Measurements from ENCODE around the gene SIDT1.

Gene SIDT1

DNA sequence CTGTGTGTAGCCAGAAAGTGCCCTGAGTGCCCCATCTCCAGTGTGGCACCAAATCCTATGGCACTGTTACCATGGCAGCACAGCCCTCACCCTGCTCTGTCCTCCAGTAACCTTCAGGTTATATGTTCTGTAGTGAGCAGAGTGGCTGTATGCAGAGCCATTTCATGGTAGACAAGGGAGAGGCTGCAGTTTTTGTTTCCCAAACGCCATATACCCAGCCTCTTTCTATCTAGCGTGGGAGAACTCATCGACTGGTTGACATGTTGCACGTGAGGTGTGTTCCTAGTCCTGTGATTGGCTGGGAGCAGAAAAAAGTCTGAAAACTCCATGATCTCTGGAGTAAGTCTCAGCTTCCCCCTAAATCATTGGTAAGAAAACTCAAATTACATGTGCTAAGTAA, 2.0 kb downstream of the SIDT1 start:
- Histone ChIP-seq H3K27me3 (ENCODE audit: low read depth, low read length) (peaks cover 34% of the 10 kb centered on the region), H3K9ac (ENCODE audit: low read length) (no peak overlapping the region), H3K4me2 (ENCODE audit: low read length) (no peak overlapping the region)

DNA sequence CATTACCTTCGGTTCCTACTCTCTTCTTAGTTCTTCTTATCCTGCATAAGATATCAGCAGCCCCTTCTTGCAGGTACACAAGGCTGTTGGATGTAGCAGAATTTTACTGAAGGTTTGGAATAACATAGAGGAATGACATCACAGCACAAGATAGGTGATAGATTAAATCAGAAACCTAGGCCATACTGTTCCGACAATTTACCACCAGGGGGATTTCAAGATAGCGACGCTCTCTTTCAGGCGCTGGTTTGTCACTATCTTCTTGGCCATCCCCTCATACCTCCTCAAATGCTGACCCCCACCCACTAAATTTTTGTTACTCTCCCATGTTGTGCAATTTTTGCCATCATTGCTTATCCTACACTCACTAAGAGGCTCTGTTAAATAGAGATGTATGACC, 3.5 kb downstream of the SIDT1 start:
- Histone ChIP-seq H3K9me3 (ENCODE audit: insufficient read depth, low read length) (no peaks in the 10 kb centered on the region), H3K4me3 (ENCODE audit: low read length) (0 out of 2 replicates have a peak overlapping the region, but pooled peaks have one; percentile 26), H4K20me1 (ENCODE audit: insufficient read depth, low read length) (no peaks in the 10 kb centered on the region), H3K27ac (ENCODE audit: low read length) (no peak overlapping the region), H3K27me3 (ENCODE audit: low read depth, low read length) (peaks cover 29% of the 10 kb centered on the region), H3K9ac (ENCODE audit: low read length) (no peak overlapping the region), H3K4me2 (ENCODE audit: low read length) (peak overlapping the region; percentile 31; the same call in 1 of the 2 replicates), H3K4me1 (ENCODE audit: low read length) (peaks cover 13% of the 10 kb centered on the region), H3K79me2 (ENCODE audit: low read length) (no peaks in the 10 kb centered on the region), H2AFZ (ENCODE audit: low read depth, low read length) (peak overlapping the region; percentile 81; the same call in 1 of the 2 replicates), H3K36me3 (replicated peaks; ENCODE audit: low read depth, low read length) (no peaks in the 10 kb centered on the region)
- no peak for TF ChIP-seq EZH2phosphoT487 (IDR thresholded peaks at IDR 0.05; ENCODE audit: low read depth)
- TF ChIP-seq, protein P1, sequence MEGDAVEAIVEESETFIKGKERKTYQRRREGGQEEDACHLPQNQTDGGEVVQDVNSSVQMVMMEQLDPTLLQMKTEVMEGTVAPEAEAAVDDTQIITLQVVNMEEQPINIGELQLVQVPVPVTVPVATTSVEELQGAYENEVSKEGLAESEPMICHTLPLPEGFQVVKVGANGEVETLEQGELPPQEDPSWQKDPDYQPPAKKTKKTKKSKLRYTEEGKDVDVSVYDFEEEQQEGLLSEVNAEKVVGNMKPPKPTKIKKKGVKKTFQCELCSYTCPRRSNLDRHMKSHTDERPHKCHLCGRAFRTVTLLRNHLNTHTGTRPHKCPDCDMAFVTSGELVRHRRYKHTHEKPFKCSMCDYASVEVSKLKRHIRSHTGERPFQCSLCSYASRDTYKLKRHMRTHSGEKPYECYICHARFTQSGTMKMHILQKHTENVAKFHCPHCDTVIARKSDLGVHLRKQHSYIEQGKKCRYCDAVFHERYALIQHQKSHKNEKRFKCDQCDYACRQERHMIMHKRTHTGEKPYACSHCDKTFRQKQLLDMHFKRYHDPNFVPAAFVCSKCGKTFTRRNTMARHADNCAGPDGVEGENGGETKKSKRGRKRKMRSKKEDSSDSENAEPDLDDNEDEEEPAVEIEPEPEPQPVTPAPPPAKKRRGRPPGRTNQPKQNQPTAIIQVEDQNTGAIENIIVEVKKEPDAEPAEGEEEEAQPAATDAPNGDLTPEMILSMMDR (IDR thresholded peaks at IDR 0.05; ENCODE audit: low read depth, low read length), result peak; percentile 33

More for the DNA sequence above, 2.0 kb downstream of the SIDT1 start:
- no peak for TF ChIP-seq EZH2phosphoT487 (IDR thresholded peaks at IDR 0.05; ENCODE audit: low read depth)
- TF ChIP-seq, protein P1 (IDR thresholded peaks at IDR 0.05; ENCODE audit: low read depth, low read length), result no peak
- H3K79me2 ChIP-seq (ENCODE audit: low read length), result no peaks in the 10 kb centered on the region
- no peak overlapping the region for H3K4me3 ChIP-seq (ENCODE audit: low read length)
- H4K20me1 ChIP-seq (ENCODE audit: insufficient read depth, low read length), result no peaks in the 10 kb centered on the region
- H3K27ac ChIP-seq (ENCODE audit: low read length), result no peak overlapping the region
- H2AFZ ChIP-seq (ENCODE audit: low read depth, low read length), result no peak overlapping the region
- H3K4me1 ChIP-seq (ENCODE audit: low read length), result peaks cover 13% of the 10 kb centered on the region
- H3K9me3 ChIP-seq (ENCODE audit: insufficient read depth, low read length), result no peaks in the 10 kb centered on the region
- H3K36me3 ChIP-seq (replicated peaks; ENCODE audit: low read depth, low read length), result no peaks in the 10 kb centered on the region

DNA sequence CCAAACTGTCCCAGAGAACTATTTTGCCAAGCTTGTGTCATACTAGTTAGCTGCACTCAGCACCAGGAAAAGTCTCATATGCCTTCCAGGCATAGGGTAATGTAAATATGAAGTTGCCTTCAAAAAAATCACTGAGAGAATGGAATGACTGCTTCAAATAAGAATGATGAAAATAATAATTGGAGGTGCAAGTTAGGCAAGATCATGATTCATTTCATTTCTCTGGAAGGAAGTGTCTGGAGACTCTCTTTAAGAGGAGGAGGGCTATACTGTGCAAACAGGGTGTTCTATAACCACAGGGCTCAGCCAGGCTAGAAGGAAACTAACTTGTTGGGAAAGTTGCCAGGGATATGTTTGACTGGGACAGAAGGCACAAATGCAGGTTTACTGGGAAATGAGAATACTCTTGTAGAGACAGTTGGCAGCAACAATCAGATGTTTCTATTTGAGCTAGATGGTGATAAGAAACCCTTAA, 4.3 kb downstream of the SIDT1 start:
- Histone ChIP-seq H2AFZ (ENCODE audit: low read depth, low read length) (no peak overlapping the region), H3K27ac (ENCODE audit: low read length) (no peak overlapping the region), H3K27me3 (ENCODE audit: low read depth, low read length) (peaks cover 25% of the 10 kb centered on the region), H3K9ac (ENCODE audit: low read length) (no peak overlapping the region), H3K79me2 (ENCODE audit: low read length) (no peaks in the 10 kb centered on the region), H3K4me2 (ENCODE audit: low read length) (no peak overlapping the region), H4K20me1 (ENCODE audit: insufficient read depth, low read length) (no peaks in the 10 kb centered on the region), H3K9me3 (ENCODE audit: insufficient read depth, low read length) (0 out of 2 replicates have a peak, but pooled peaks cover 3% of the 10 kb centered on the region), H3K36me3 (replicated peaks; ENCODE audit: low read depth, low read length) (no peaks in the 10 kb centered on the region), H3K4me3 (ENCODE audit: low read length) (no peak overlapping the region), H3K4me1 (ENCODE audit: low read length) (peaks cover 11% of the 10 kb centered on the region)
- TF ChIP-seq EZH2phosphoT487 (IDR thresholded peaks at IDR 0.05; ENCODE audit: low read depth), result no peak
- TF ChIP-seq, protein P1 (IDR thresholded peaks at IDR 0.05; ENCODE audit: low read depth, low read length), result no peak

DNA sequence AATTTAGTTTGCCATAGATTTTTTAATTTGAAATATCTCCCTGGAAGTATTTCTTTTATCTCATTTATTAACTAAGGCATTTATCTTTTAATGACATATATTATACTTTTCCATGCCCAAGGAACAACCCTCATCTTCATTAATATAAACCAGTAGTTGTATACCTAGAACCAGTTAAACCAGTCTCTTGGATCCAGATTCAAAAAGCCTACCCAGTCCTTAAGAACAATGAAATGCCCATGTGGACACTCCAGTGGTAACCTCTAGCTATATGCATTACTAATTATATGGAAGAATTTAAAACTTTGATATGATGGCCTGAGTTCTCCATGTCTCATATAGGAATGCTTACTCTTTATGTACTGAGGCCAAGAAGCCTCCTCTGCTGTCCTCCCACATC, 4.8 kb downstream of the SIDT1 start:
- Histone ChIP-seq H3K4me3 (ENCODE audit: low read length) (no peak overlapping the region), H3K4me1 (ENCODE audit: low read length) (peaks cover 7% of the 10 kb centered on the region), H3K27me3 (ENCODE audit: low read depth, low read length) (peaks cover 21% of the 10 kb centered on the region), H3K79me2 (ENCODE audit: low read length) (no peaks in the 10 kb centered on the region), H3K4me2 (ENCODE audit: low read length) (no peak overlapping the region), H3K9ac (ENCODE audit: low read length) (no peak overlapping the region), H3K9me3 (ENCODE audit: insufficient read depth, low read length) (0 out of 2 replicates have a peak, but pooled peaks cover 3% of the 10 kb centered on the region), H4K20me1 (ENCODE audit: insufficient read depth, low read length) (no peaks in the 10 kb centered on the region), H3K36me3 (replicated peaks; ENCODE audit: low read depth, low read length) (no peaks in the 10 kb centered on the region), H2AFZ (ENCODE audit: low read depth, low read length) (no peak overlapping the region), H3K27ac (ENCODE audit: low read length) (no peak overlapping the region)
- TF ChIP-seq, protein P1 (IDR thresholded peaks at IDR 0.05; ENCODE audit: low read depth, low read length), result no peak
- no peak for TF ChIP-seq EZH2phosphoT487 (IDR thresholded peaks at IDR 0.05; ENCODE audit: low read depth)
